GM21737 (cell line): Measurements from ENCODE around the gene RDH13.
"Not testable (repeated sequence)": the region's sequence is repeated elsewhere in the genome, so short reads cannot be mapped to it uniquely, and the experiment has no call there.

Experiments used
- ATAC-seq: cut with Tn5 transposase; IDR thresholded peaks from one replicate; pipeline ENCODE4 v1.9.1; 2021; ENCODE audit warnings: mild to moderate bottlenecking, moderate library complexity; ENCODE audit not compliant: unreplicated experiment

The RDH13 gene

GRCh38 chr19:55079400-55080038 lies 16.6 kb upstream of the RDH13 start:
- ATAC-seq: no peak

DNA sequence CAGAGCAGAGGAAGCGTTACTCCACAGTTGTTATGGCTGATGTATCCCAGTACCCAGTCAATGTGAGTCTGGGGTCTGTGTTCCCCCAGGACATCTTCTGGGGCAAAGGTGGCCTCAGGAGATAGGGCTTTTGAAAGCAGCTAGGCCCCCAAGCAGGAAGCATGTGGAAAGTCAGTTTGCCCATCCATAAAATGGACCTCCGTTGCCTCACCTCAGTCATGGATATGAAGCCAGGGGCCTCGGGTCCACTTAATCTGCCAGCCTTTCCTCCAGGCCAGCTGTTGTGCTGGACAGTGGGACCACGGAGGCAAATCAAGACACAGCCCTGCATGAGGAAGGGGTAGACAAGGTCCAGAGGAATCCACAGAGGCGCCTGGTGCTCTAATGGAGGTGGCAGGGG lies 16.0 kb upstream of the RDH13 start:
- no peak for ATAC-seq

GRCh38 chr19:55077106-55077505 lies 14.2 kb upstream of the RDH13 start:
- ATAC-seq: no peak

- ATAC-seq: no peak
Measured at GRCh38 chr19:55076321-55076720, 13.4 kb upstream of the RDH13 start.

- ATAC-seq: no peak
Measured at GRCh38 chr19:55075371-55075998, 12.5 kb upstream of the RDH13 start, which contains the start of gene EPS8L1. TSS of gene EPS8L1 (plus strand) at chr19:55075869. CDS start at chr19:55076445, 576 bp downstream.

DNA sequence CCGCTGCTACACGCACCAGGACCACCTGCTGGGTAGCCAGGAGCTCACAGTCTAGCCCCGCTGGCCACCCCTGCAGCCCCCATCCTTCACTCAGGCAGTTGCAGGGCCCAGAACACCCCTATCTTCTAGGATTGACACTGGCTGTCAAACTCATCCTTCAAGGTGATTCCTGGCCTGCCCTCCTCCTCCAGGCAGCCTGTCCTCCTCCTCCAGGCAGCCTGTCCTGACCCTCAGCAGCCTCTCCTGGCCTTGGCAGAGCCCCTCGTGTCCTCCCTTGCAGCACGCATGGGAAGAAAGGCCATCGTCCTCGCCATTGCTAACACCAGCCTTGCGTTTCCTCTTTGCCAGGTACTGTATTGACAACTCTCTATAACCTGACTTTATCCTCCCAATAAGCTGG lies 9.0 kb upstream of the RDH13 start:
- no peak for ATAC-seq

DNA sequence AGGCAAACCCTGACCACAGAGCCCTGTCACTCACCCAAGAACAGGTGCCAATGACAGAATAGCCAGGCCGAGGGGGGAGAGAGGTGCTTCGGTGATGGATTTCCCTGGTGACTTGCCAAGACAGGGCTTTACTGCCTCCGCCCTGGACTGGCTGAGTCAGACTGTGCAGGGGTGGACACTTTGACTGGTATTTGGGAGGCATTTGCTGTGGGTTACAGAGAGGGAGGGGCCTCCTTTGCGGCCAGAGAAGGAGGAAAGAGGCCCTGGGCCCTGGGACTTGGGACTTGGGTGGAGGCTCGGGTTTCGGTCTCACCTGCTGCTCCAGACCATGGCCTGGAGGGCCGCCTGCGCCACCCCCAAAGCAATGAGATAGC lies 8.2 kb upstream of the RDH13 start:
- ATAC-seq: no peak

- ATAC-seq: no peak
Measured at GRCh38 chr19:55070466-55071128, 7.6 kb upstream of the RDH13 start.

- ATAC-seq: no peak
Measured at GRCh38 chr19:55069865-55070197, 6.9 kb upstream of the RDH13 start.

- no peak for ATAC-seq
Measured at GRCh38 chr19:55068950-55069864, 6.3 kb upstream of the RDH13 start.

- no peak for ATAC-seq
Measured at GRCh38 chr19:55067869-55068268, 4.9 kb upstream of the RDH13 start.

GRCh38 chr19:55066107-55066709 lies 3.3 kb upstream of the RDH13 start:
- ATAC-seq: no peak

GRCh38 chr19:55065516-55065915 lies 2.6 kb upstream of the RDH13 start:
- ATAC-seq: not testable (repeated sequence)

DNA sequence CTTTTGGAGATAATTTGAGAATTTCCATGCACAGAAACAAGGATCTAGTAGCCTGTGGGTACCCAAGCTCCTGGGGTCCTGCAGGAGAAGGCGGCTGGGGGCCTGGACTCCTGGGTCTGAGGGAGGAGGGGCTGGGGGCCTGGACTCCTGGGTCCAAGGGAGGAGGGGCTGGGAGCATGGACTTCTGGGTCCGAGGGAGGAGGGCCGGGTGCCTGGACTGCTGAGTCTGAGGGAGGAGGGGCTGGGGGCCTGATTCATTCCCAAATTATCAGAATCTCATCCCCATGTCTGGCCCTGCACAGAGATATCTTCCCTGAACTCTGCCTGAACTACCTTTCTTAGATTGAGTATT lies 520 bp upstream of the RDH13 start:
- no peak for ATAC-seq

- not testable (repeated sequence) for ATAC-seq
Measured at GRCh38 chr19:55060287-55060686, 2.7 kb downstream of the RDH13 start.

DNA sequence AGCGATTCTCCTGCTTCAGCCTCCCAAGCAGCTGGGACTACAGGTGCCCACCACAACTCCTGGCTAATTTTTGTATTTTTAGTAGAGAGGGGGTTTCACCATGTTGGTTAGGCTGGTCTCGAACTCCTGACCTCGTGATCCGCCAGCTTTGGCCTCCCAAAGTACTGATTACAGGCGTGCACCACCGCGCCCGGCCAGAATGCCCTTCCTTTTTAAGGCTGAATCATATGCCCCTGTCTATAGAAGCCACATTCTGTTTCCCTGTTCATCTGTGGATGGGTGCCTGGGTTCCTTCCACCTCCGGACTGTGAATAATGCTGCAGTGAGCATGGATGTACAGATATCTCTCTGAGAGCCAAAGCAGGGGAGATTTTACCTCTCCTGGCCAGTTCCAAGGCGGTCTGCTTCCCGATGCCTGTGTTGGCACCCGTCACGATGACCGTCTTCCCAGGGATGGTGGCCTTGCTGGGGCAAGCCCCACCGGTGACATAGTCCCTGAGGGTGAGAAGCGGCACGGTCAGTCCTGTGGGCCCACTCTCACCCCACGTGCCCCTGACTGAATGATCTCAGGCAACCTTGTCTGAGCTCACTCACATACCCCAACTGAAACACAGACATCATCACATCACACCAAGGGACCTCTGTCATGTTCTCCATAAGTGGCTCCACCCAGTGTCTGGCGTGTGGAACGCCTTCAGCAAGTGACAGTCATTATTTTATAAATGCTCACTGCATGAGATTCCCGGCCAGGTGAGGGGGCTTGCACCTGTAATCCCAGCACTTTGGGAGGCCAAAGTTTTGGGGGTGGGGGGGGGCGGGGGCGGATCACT lies 4.0 kb downstream of the RDH13 start:
- no peak for ATAC-seq

- no peak for ATAC-seq
Measured at GRCh38 chr19:55056827-55057226, 6.1 kb downstream of the RDH13 start.

GRCh38 chr19:55053735-55054134 lies 9.2 kb downstream of the RDH13 start:
- no peak for ATAC-seq

GRCh38 chr19:55050749-55051532 lies 12.0 kb downstream of the RDH13 start:
- ATAC-seq: no peak
